Measurements from ENCODE around the gene FAHD1. TPM values are rescaled to one million over a fixed set of nuclear protein-coding genes. Genes with fewer than 3 reads are reported as not detected.

FAHD1 gene
- polyA plus RNA-seq, 3 donors: 36.4 to 44.8 (median 37.8) TPM

- no peak for DNase-seq (ENCODE audit: extremely low read depth in 1 of 11, low read depth in 9 of 11, low spot score in 4 of 11)
These were observed 1.6 kb upstream of the FAHD1 start for GRCh38 chr16:1825381-1825863.

- DNase-seq (ENCODE audit: extremely low read depth in 1 of 11, low read depth in 9 of 11, low spot score in 4 of 11): peak in 2 of 11 donors; percentile 26 to 34
These were observed 929 bp upstream of the FAHD1 start for GRCh38 chr16:1825864-1826690.

GRCh38 chr16:1828645-1829410, 1.8 kb downstream of the FAHD1 start:
- peak in 2 of 11 donors; percentile 11 to 35 for DNase-seq (ENCODE audit: extremely low read depth in 1 of 11, low read depth in 9 of 11, low spot score in 4 of 11)

- DNase-seq (ENCODE audit: extremely low read depth in 1 of 11, low read depth in 9 of 11, low spot score in 4 of 11): no peak
These were observed 3.2 kb downstream of the FAHD1 start for GRCh38 chr16:1830213-1830612.

- no peak for DNase-seq (ENCODE audit: extremely low read depth in 1 of 11, low read depth in 9 of 11, low spot score in 4 of 11)
These were observed 4.4 kb downstream of the FAHD1 start for GRCh38 chr16:1831186-1832075.

GRCh38 chr16:1832838-1833454, 5.9 kb downstream of the FAHD1 start:
- DNase-seq (ENCODE audit: extremely low read depth in 1 of 11, low read depth in 9 of 11, low spot score in 4 of 11): no peak

- DNase-seq (ENCODE audit: extremely low read depth in 1 of 11, low read depth in 9 of 11, low spot score in 4 of 11): no peak
These were observed 7.1 kb downstream of the FAHD1 start for GRCh38 chr16:1834096-1834495.

- no peak for DNase-seq (ENCODE audit: extremely low read depth in 1 of 11, low read depth in 9 of 11, low spot score in 4 of 11)
These were observed 12.5 kb downstream of the FAHD1 start for GRCh38 chr16:1839554-1839953.

- DNase-seq (ENCODE audit: extremely low read depth in 1 of 11, low read depth in 9 of 11, low spot score in 4 of 11): no peak
These were observed 19.0 kb downstream of the FAHD1 start for GRCh38 chr16:1845985-1846384.

- DNase-seq (ENCODE audit: extremely low read depth in 1 of 11, low read depth in 9 of 11, low spot score in 4 of 11): no peak
These were observed 19.4 kb downstream of the FAHD1 start for GRCh38 chr16:1846416-1846815.

GRCh38 chr16:1850981-1851380, 24.0 kb downstream of the FAHD1 start:
- DNase-seq (ENCODE audit: extremely low read depth in 1 of 11, low read depth in 9 of 11, low spot score in 4 of 11): no peak

- no peak for DNase-seq (ENCODE audit: extremely low read depth in 1 of 11, low read depth in 9 of 11, low spot score in 4 of 11)
These were observed 24.8 kb downstream of the FAHD1 start for GRCh38 chr16:1851793-1852192.

- DNase-seq (ENCODE audit: extremely low read depth in 1 of 11, low read depth in 9 of 11, low spot score in 4 of 11): no peak
These were observed 30.6 kb downstream of the FAHD1 start for GRCh38 chr16:1857433-1858097.

GRCh38 chr16:1858189-1858865, 31.3 kb downstream of the FAHD1 start:
- no peak for DNase-seq (ENCODE audit: extremely low read depth in 1 of 11, low read depth in 9 of 11, low spot score in 4 of 11)

GRCh38 chr16:1859650-1860049, 32.6 kb downstream of the FAHD1 start:
- no peak for DNase-seq (ENCODE audit: extremely low read depth in 1 of 11, low read depth in 9 of 11, low spot score in 4 of 11)

GRCh38 chr16:1861730-1862129, 34.7 kb downstream of the FAHD1 start:
- no peak for DNase-seq (ENCODE audit: extremely low read depth in 1 of 11, low read depth in 9 of 11, low spot score in 4 of 11)

GRCh38 chr16:1862394-1862793, 35.4 kb downstream of the FAHD1 start:
- no peak for DNase-seq (ENCODE audit: extremely low read depth in 1 of 11, low read depth in 9 of 11, low spot score in 4 of 11)
